CD4-positive, alpha-beta T cell (primary cell): ENCODE results near the gene CPNE2. TPM values are rescaled to one million over a fixed set of nuclear protein-coding genes. Genes with fewer than 3 reads are reported as not detected.
"Not testable (repeated sequence)": the region's sequence is repeated elsewhere in the genome, so short reads cannot be mapped to it uniquely, and the experiment has no call there.

ENCODE experiments used
- ATAC-seq: fragments of 200-7000 bp; cut with Tn5 transposase; one replicate; pipeline ENCODE4 v1.10.0; 2022; ENCODE audit warnings: mild to moderate bottlenecking; ENCODE audit not compliant: poor library complexity
- CTCF ChIA-PET: fragments of 350-600 bp; sonication (Branson Sonifier 250); formaldehyde crosslinking; loops from one replicate; lab custom pipeline; 2021; ENCODE audit warnings: antibody characterized with exemption, inconsistent platforms; lab: Charles Lee
- POLR2A ChIA-PET: fragments of 350-600 bp; sonication (Branson Sonifier 250); formaldehyde crosslinking; loops from one replicate; lab custom pipeline; 2021; ENCODE audit warnings: antibody characterized with exemption, inconsistent platforms; lab: Charles Lee
- DNase-seq, 14 experiments: peaks; one replicate each; pipeline ENCODE4 v3.0.0-alpha.2; 2013 to 2020; ENCODE audit warnings: mixed read lengths in 2 of 14
- H3K27ac ChIP-seq, 2 donors: one replicate each; pipeline versions ENCODE4 v1.5.1 to v1.7.0; 2013; ENCODE audit warnings: low read length in 2 of 2, low read depth in 1 of 2, mild to moderate bottlenecking in 1 of 2
- H3K27me3 ChIP-seq, 2 experiments: 1 replicate in 1 of 2; 2 replicates in 1 of 2; pipeline versions ENCODE4 v1.6.1 to v1.7.0; 2013; ENCODE audit warnings: low read length in 2 of 2, control low read depth in 1 of 2, mild to moderate bottlenecking in 1 of 2, moderate library complexity in 1 of 2; ENCODE audit not compliant: insufficient read depth in 2 of 2, control insufficient read depth in 1 of 2
- H3K36me3 ChIP-seq: one replicate; pipeline ENCODE4 v1.6.1; 2013; ENCODE audit warnings: low read length, control low read depth; ENCODE audit not compliant: insufficient read depth
- H3K4me1 ChIP-seq: one replicate; pipeline ENCODE4 v1.6.1; 2013; ENCODE audit warnings: low read length, control low read depth; ENCODE audit not compliant: insufficient read depth
- H3K4me3 ChIP-seq: one replicate; pipeline ENCODE4 v1.5.1; 2013; ENCODE audit warnings: mild to moderate bottlenecking, low read length, moderate library complexity
- H3K9me3 ChIP-seq, 2 experiments: 1 replicate in 1 of 2; 2 replicates in 1 of 2; pipeline versions ENCODE4 v1.6.1 to v1.7.0; 2013; ENCODE audit warnings: low read length in 2 of 2, mild to moderate bottlenecking in 2 of 2, control low read depth in 1 of 2, moderate library complexity in 1 of 2; ENCODE audit not compliant: control insufficient read depth in 1 of 2, insufficient read depth in 1 of 2
- H3K27ac Mint-ChIP-seq: one replicate; pipeline ENCODE4 v1.8.0; 2020; ENCODE audit warnings: mixed read lengths
- H3K27me3 Mint-ChIP-seq: one replicate; pipeline ENCODE4 v1.8.0; 2021; ENCODE audit warnings: mixed read lengths
- H3K36me3 Mint-ChIP-seq: one replicate; pipeline ENCODE4 v1.8.0; 2021; ENCODE audit warnings: low read depth, mixed read lengths
- H3K4me1 Mint-ChIP-seq: one replicate; pipeline ENCODE4 v1.8.0; 2021; ENCODE audit warnings: low read depth, mixed read lengths
- H3K4me3 Mint-ChIP-seq: one replicate; pipeline ENCODE4 v1.8.0; 2020; ENCODE audit warnings: mild to moderate bottlenecking, mixed read lengths
- H3K9me3 Mint-ChIP-seq: one replicate; pipeline ENCODE4 v1.8.0; 2020; ENCODE audit warnings: mixed read lengths
- intact Hi-C, 2 experiments: fragments of 100-400 bp; cut with DNase I in 1 of 2; cut with micrococcal nuclease in 1 of 2; formaldehyde crosslinking; loops; one replicate each; pipeline versions ENCODE4 v1.15.1 to v1.9.0; 2023 to 2025; cut with DNase I, micrococcal nuclease
- total RNA-seq, 174 experiments: library from RNA in 2 of 174; stranded (reverse) in 2 of 174; gene quantifications; one replicate each; pipeline ENCODE4 v1.2.3 and lab custom pipeline; 2021 to 2026
- TF ChIP-seq, protein P1 (sequence below): fragments of 200-600 bp; IDR thresholded peaks from one replicate; pipeline ENCODE4 v1.8.0; 2022; ENCODE audit warnings: antibody characterized with exemption, mild to moderate bottlenecking

The CPNE2 gene
- total RNA-seq, 2 experiments from 2014 or later = 2.2 to 3.5 TPM

DNA sequence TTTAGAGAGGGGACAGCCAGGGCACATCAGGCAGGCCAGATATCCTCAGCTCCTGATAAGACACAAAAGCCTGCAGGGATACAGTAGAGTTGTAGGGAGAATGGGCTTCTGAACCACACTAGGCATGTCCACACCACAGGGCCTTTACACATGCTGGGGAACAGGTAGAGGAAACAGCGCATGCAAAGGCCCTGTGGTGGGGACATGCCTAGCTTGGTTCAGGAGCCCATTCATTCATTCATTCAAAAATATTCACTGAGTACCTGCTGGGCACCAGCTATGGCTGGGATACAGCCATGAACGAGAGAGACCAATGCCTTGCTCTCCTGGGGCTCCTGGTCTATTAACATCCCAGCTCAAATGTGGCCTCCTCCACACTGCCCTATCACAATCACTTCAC lies 4.4 kb downstream of the CPNE2 start:
- TF ChIP-seq, protein P1, sequence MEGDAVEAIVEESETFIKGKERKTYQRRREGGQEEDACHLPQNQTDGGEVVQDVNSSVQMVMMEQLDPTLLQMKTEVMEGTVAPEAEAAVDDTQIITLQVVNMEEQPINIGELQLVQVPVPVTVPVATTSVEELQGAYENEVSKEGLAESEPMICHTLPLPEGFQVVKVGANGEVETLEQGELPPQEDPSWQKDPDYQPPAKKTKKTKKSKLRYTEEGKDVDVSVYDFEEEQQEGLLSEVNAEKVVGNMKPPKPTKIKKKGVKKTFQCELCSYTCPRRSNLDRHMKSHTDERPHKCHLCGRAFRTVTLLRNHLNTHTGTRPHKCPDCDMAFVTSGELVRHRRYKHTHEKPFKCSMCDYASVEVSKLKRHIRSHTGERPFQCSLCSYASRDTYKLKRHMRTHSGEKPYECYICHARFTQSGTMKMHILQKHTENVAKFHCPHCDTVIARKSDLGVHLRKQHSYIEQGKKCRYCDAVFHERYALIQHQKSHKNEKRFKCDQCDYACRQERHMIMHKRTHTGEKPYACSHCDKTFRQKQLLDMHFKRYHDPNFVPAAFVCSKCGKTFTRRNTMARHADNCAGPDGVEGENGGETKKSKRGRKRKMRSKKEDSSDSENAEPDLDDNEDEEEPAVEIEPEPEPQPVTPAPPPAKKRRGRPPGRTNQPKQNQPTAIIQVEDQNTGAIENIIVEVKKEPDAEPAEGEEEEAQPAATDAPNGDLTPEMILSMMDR = no peak
- H3K27me3 ChIP-seq = no peaks in the 10 kb centered on the region
- H3K27ac Mint-ChIP-seq = no peak overlapping the region

DNA sequence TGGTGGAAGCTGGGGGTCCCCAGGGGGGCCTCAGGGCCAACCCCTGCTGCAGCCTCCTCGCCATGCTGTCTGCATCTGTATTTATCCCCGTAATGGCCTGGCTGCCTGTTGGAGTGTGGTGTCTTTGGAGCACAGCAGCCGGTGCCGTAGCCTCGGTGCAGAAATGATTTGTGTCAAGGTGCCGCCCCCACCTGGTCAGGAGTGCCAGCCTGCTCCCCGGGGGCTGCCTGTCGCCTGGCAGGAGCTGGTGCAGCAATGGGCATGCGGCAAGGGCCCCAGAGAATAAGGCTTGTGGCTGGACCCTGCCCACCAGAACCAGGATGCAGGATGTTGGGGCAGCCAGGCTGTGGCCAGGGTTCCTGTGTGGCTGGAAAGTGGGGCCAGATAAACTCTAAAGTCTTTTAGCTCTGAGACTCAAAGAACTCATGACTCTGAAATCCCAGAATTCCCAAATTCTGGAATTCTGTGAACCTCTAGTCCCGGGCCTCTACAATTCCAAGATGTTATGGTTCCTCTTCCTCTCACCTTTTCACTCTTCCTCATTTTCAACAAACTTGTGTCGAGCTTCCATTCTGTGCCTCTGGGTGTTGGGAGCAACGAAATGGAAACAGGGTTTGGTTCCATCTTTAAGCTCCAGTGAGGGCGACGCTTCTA lies 5.9 kb downstream of the CPNE2 start:
- peaks cover 12% of the 10 kb centered on the region for H3K4me1 Mint-ChIP-seq
- ATAC-seq (no peak), DNase-seq (no peak)
- no peaks in the 10 kb centered on the region for H3K36me3 Mint-ChIP-seq
- H3K9me3 Mint-ChIP-seq = no peaks in the 10 kb centered on the region
- intact Hi-C loops = no loop called here
- no peak overlapping the region for H3K27ac ChIP-seq
- no peak overlapping the region for H3K4me3 Mint-ChIP-seq
- H3K4me3 ChIP-seq = no peak overlapping the region
- ChIA-PET CTCF (interaction anchor here (1.0 kb wide), 1 partner anchor 14 kb away, joined by 4 read pairs; no protein-coding TSS in a partner anchor), POLR2A (interaction anchor here (1.1 kb wide), 1 partner anchor 87 kb away, joined by 4 read pairs; the partner anchor contains the start of gene PSME3IP1)
- H3K27me3 Mint-ChIP-seq = no peaks in the 10 kb centered on the region
- TF ChIP-seq, protein P1 = no peak
- H3K4me1 ChIP-seq = peaks cover 8% of the 10 kb centered on the region
- no peaks in the 10 kb centered on the region for H3K27me3 ChIP-seq
- no peaks in the 10 kb centered on the region for H3K9me3 ChIP-seq
- no peak overlapping the region for H3K27ac Mint-ChIP-seq
- H3K36me3 ChIP-seq = no peaks in the 10 kb centered on the region

More for the DNA sequence above, 4.4 kb downstream of the CPNE2 start:
- ChIA-PET CTCF (interaction anchor here (0.6 kb wide), 1 partner anchor 9 kb away, joined by 3 read pairs; no protein-coding TSS in a partner anchor), POLR2A (no interaction called here)
- Mint-ChIP-seq H3K4me3 (peak overlapping the region; percentile 16), H3K4me1 (peaks cover 14% of the 10 kb centered on the region), H3K36me3 (no peaks in the 10 kb centered on the region), H3K27me3 (no peaks in the 10 kb centered on the region), H3K9me3 (no peaks in the 10 kb centered on the region)
- intact Hi-C loops = no loop called here
- Histone ChIP-seq H3K4me3 (no peak overlapping the region), H3K9me3 (no peaks in the 10 kb centered on the region), H3K27ac (no peak overlapping the region), H3K36me3 (no peaks in the 10 kb centered on the region), H3K4me1 (peaks cover 16% of the 10 kb centered on the region)
- DNase-seq = no peak
- no peak for ATAC-seq

- ATAC-seq, H3K4me1 ChIP-seq, H3K36me3 Mint-ChIP-seq, DNase-seq, H3K4me3 ChIP-seq, H3K27me3 Mint-ChIP-seq, intact Hi-C loops, H3K9me3 ChIP-seq, H3K27ac ChIP-seq, H3K27ac Mint-ChIP-seq, H3K4me3 Mint-ChIP-seq, H3K36me3 ChIP-seq, H3K27me3 ChIP-seq, H3K9me3 Mint-ChIP-seq: not testable (repeated sequence)
- CTCF ChIA-PET = interaction anchor here (1.8 to 2.9 kb wide), 2 partner anchors 16 to 135 kb away, joined by 7 to 8 read pairs; no protein-coding TSS in a partner anchor
- POLR2A ChIA-PET = interaction anchor here (0.9 kb wide), 1 partner anchor 15 kb away, joined by 3 read pairs; no protein-coding TSS in a partner anchor
- H3K4me1 Mint-ChIP-seq = peaks cover 16% of the 10 kb centered on the region
Observed at GRCh38 chr16:57099965-57100364, 7.6 kb downstream of the CPNE2 start.
